WTC11 (cell line): ENCODE measurements around the gene CBX6. TPM values are rescaled to one million over a fixed set of nuclear protein-coding genes. Genes with fewer than 3 reads are reported as not detected.

ENCODE experiments used
- ATAC-seq: fragments of 200-7000 bp; cut with Tn5 transposase; 2 replicates; pipeline ENCODE4 v1.10.0; 2021; ENCODE audit warnings: mild to moderate bottlenecking, moderate library complexity
- CTCF ChIA-PET: fragments of 300-600 bp; sonication (Branson Sonifier 250); formaldehyde crosslinking; loops from one replicate; lab custom pipeline; 2021; ENCODE audit warnings: antibody characterized with exemption; lab: Charles Lee
- POLR2A ChIA-PET: fragments of 350-600 bp; sonication (Branson Sonifier 250); formaldehyde crosslinking; loops from one replicate; lab custom pipeline; 2021; ENCODE audit warnings: antibody characterized with exemption; lab: Charles Lee
- DNase-seq: peaks from one replicate; pipeline ENCODE4 v3.0.0; 2021; ENCODE audit warnings: low spot score
- H3K27ac Mint-ChIP-seq: 2 replicates; pipeline ENCODE4 v1.8.0; 2021; ENCODE audit warnings: mixed read lengths
- H3K27me3 Mint-ChIP-seq: 2 replicates; pipeline ENCODE4 v1.8.0; 2021; ENCODE audit warnings: low read depth, mild to moderate bottlenecking, moderate library complexity, mixed read lengths
- H3K36me3 Mint-ChIP-seq: 2 replicates; pipeline ENCODE4 v1.8.0; 2021; ENCODE audit warnings: mixed read lengths
- H3K4me1 Mint-ChIP-seq: 2 replicates; pipeline ENCODE4 v1.8.0; 2022; ENCODE audit warnings: mixed read lengths
- H3K4me3 Mint-ChIP-seq: 2 replicates; pipeline ENCODE4 v1.8.0; 2021; ENCODE audit warnings: mild to moderate bottlenecking, moderate library complexity, mixed read lengths
- H3K9me3 Mint-ChIP-seq: 2 replicates; pipeline ENCODE4 v1.8.0; 2021; ENCODE audit warnings: mixed read lengths
- AR ChIP-seq: fragments of 250-450 bp; sonication (Bioruptor Pico); IDR thresholded peaks from 2 replicates; pipeline ENCODE4 v1.9.0; 2021; ENCODE audit warnings: mild to moderate bottlenecking
- ATF1 ChIP-seq: sonication (generic); formaldehyde crosslinking; IDR thresholded peaks from 2 replicates; pipeline ENCODE4 v1.8.1; 2023; ENCODE audit warnings: mild to moderate bottlenecking, moderate library complexity, missing genetic modification reagents
- EMX1 ChIP-seq: fragments of 250-450 bp; sonication (Bioruptor Pico); IDR thresholded peaks from 2 replicates; pipeline ENCODE4 v1.8.0; 2021; ENCODE audit warnings: mild to moderate bottlenecking
- FOXJ3 ChIP-seq: sonication (generic); formaldehyde crosslinking; IDR thresholded peaks from 2 replicates; pipeline ENCODE4 v1.9.0; 2021; ENCODE audit warnings: missing genetic modification reagents, mild to moderate bottlenecking, borderline replicate concordance
- NFATC4 ChIP-seq: fragments of 250-450 bp; sonication (Bioruptor Pico); IDR thresholded peaks from 2 replicates; pipeline ENCODE4 v1.9.0; 2021; ENCODE audit warnings: mild to moderate bottlenecking
- NFE2L1 ChIP-seq: sonication (generic); formaldehyde crosslinking; IDR thresholded peaks from 2 replicates; pipeline ENCODE4 v1.8.1; 2023; ENCODE audit warnings: missing genetic modification reagents
- NFYB ChIP-seq: sonication (generic); formaldehyde crosslinking; conservative IDR thresholded peaks from 2 replicates; pipeline ENCODE4 v1.8.0; 2022; ENCODE audit warnings: low read depth, missing genetic modification reagents
- PRRX2 ChIP-seq: fragments of 250-450 bp; sonication (Bioruptor Pico); IDR thresholded peaks from 2 replicates; pipeline ENCODE4 v1.8.0; 2021; ENCODE audit warnings: mild to moderate bottlenecking
- SMAD3 ChIP-seq: sonication (generic); formaldehyde crosslinking; IDR thresholded peaks from 2 replicates; pipeline ENCODE4 v1.8.0; 2022; ENCODE audit warnings: missing genetic modification reagents, mild to moderate bottlenecking, borderline replicate concordance
- TCF7 ChIP-seq: sonication (generic); formaldehyde crosslinking; IDR thresholded peaks from 2 replicates; pipeline ENCODE4 v1.8.0; 2022; ENCODE audit warnings: mild to moderate bottlenecking, low read depth, missing genetic modification reagents, moderate library complexity
- ZNF121 ChIP-seq: sonication (generic); formaldehyde crosslinking; IDR thresholded peaks from 2 replicates; pipeline ENCODE4 v1.8.0; 2023; ENCODE audit warnings: missing genetic modification reagents
- ZNF219 ChIP-seq: sonication (generic); formaldehyde crosslinking; IDR thresholded peaks from 2 replicates; pipeline ENCODE4 v1.8.0; 2023; ENCODE audit warnings: missing genetic modification reagents, mild to moderate bottlenecking, borderline replicate concordance
- ZNF416 ChIP-seq: fragments of 250-450 bp; sonication (Bioruptor Pico); IDR thresholded peaks from 2 replicates; pipeline ENCODE4 v1.9.0; 2021; ENCODE audit warnings: mild to moderate bottlenecking, inconsistent platforms
- ZNF423 ChIP-seq: fragments of 250-450 bp; sonication (Bioruptor Pico); IDR thresholded peaks from 2 replicates; pipeline ENCODE4 v2.1.2; 2022; ENCODE audit warnings: mild to moderate bottlenecking, moderate library complexity
- total RNA-seq: library from RNA; stranded (reverse); gene quantifications from 3 replicates; pipeline ENCODE4 v1.2.3, GENCODE V29; 2021
- TF ChIP-seq, protein P1 (sequence below): sonication (generic); formaldehyde crosslinking; IDR thresholded peaks from 2 replicates; pipeline ENCODE4 v1.8.0; 2023; ENCODE audit warnings: missing genetic modification reagents
- TF ChIP-seq, protein P2 (sequence below): sonication (generic); formaldehyde crosslinking; conservative IDR thresholded peaks from 2 replicates; pipeline ENCODE4 v1.8.1; 2022; ENCODE audit warnings: mild to moderate bottlenecking, missing genetic modification reagents
- TF ChIP-seq, protein P3 (sequence below): sonication (generic); formaldehyde crosslinking; IDR thresholded peaks from 2 replicates; pipeline ENCODE4 v1.8.0; 2022; ENCODE audit warnings: mild to moderate bottlenecking, missing genetic modification reagents

Gene CBX6
- total RNA-seq, 1 experiment from 2014 or later, result 27.0 TPM

GRCh38 chr22:38863531-38864131, 8.4 kb downstream of the CBX6 start (continued):
- no peak for TF ChIP-seq EMX1 (CRISPR knock-in tag)
- no peak for TF ChIP-seq ATF1 (CRISPR knock-in tag)
- TF ChIP-seq, protein P1, sequence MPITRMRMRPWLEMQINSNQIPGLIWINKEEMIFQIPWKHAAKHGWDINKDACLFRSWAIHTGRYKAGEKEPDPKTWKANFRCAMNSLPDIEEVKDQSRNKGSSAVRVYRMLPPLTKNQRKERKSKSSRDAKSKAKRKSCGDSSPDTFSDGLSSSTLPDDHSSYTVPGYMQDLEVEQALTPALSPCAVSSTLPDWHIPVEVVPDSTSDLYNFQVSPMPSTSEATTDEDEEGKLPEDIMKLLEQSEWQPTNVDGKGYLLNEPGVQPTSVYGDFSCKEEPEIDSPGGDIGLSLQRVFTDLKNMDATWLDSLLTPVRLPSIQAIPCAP (CRISPR knock-in tag), result no peak
- TF ChIP-seq AR (CRISPR knock-in tag), result no peak
- no peak for TF ChIP-seq NFYB (CRISPR knock-in tag)
- TF ChIP-seq NFATC4 (CRISPR knock-in tag), result no peak

GRCh38 chr22:38862375-38863329, 9.4 kb downstream of the CBX6 start:
- Mint-ChIP-seq H3K4me1 (peaks cover 36% of the 10 kb centered on the region), H3K9me3 (no peaks in the 10 kb centered on the region), H3K27me3 (no peaks in the 10 kb centered on the region; the same call in 1 of the 2 replicates), H3K4me3 (no peak overlapping the region), H3K36me3 (no peaks in the 10 kb centered on the region), H3K27ac (no peak overlapping the region; the same call in 1 of the 2 replicates)
- ChIA-PET CTCF (interaction anchor here (0.5 to 7.5 kb wide), 8 partner anchors 7 to 449 kb away, joined by 3 to 83 read pairs (median 3); partner anchors contain the start of gene NPTXR), POLR2A (no interaction called here)
- TF ChIP-seq PRRX2 (CRISPR knock-in tag) (no peak), ZNF121 (CRISPR knock-in tag) (peak; percentile 68; the same call in 1 of the 2 replicates), ZNF416 (CRISPR knock-in tag) (no peak), ZNF219 (CRISPR knock-in tag) (no peak)
- DNase-seq (peak; percentile 41), ATAC-seq (peak; percentile 19)

GRCh38 chr22:38861927-38862326, 10.1 kb downstream of the CBX6 start:
- H3K9me3 Mint-ChIP-seq, result no peaks in the 10 kb centered on the region
- no peaks in the 10 kb centered on the region; the same call in 1 of the 2 replicates for H3K27me3 Mint-ChIP-seq
- no peaks in the 10 kb centered on the region for H3K36me3 Mint-ChIP-seq
- POLR2A ChIA-PET, result interaction anchor here (1.7 kb wide), 1 partner anchor 18 kb away, joined by 3 read pairs; the partner anchor contains the start of gene NPTXR
- TF ChIP-seq ZNF423 (CRISPR knock-in tag) (no peak), NFE2L1 (CRISPR knock-in tag) (no peak), SMAD3 (CRISPR knock-in tag) (no peak), PRRX2 (CRISPR knock-in tag) (peak; percentile 34; the same call in 1 of the 2 replicates), FOXJ3 (no peak), TCF7 (no peak)
- TF ChIP-seq, protein P2, sequence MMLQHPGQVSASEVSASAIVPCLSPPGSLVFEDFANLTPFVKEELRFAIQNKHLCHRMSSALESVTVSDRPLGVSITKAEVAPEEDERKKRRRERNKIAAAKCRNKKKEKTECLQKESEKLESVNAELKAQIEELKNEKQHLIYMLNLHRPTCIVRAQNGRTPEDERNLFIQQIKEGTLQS (CRISPR knock-in tag), result no peak
- TF ChIP-seq, protein P3, sequence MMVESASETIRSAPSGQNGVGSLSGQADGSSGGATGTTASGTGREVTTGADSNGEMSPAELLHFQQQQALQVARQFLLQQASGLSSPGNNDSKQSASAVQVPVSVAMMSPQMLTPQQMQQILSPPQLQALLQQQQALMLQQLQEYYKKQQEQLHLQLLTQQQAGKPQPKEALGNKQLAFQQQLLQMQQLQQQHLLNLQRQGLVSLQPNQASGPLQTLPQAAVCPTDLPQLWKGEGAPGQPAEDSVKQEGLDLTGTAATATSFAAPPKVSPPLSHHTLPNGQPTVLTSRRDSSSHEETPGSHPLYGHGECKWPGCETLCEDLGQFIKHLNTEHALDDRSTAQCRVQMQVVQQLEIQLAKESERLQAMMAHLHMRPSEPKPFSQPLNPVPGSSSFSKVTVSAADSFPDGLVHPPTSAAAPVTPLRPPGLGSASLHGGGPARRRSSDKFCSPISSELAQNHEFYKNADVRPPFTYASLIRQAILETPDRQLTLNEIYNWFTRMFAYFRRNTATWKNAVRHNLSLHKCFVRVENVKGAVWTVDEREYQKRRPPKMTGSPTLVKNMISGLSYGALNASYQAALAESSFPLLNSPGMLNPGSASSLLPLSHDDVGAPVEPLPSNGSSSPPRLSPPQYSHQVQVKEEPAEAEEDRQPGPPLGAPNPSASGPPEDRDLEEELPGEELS (CRISPR knock-in tag), result no peak
- TF ChIP-seq, all 79 proteins: peak for 1
- H3K4me1 Mint-ChIP-seq, result peaks cover 36% of the 10 kb centered on the region
- CTCF ChIA-PET, result interaction anchor here (0.5 to 7.5 kb wide), 7 partner anchors 8 to 1070 kb away, joined by 3 to 83 read pairs (median 4); partner anchors contain the start of gene NPTXR
- ATAC-seq (no peak), DNase-seq (no peak)
- no peak overlapping the region for H3K4me3 Mint-ChIP-seq
- H3K27ac Mint-ChIP-seq, result no peak overlapping the region
